Activated naive CD4-positive, alpha-beta T cell treated with anti-CD3 and anti-CD28 coated beads, Interleukin-2, amount 50 U/mL, for 16 hours (primary cell): ENCODE results near the gene DCDC1.

Source experiments
- DNase-seq: peaks from one replicate; pipeline ENCODE4 v3.0.0-alpha.2; 2020

The DCDC1 gene

DNA sequence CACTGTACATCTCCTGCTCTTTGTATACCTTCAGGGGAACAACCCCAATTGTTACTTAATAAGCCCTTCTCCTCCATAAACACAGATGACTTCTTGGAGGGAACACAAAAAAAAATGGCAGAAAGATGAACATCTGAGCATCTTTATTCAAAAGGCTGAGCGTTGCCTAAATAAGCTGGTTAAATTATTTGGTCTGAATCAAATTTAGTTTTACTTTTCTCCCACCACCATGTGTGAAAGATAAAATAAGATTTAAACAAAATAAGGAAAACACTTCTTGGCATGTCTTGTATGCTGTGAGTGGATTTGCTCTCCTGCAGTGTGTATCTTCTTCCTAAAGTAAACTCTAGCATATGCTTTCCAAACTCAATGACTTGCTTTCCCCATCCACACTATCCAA, 137.9 kb downstream of the DCDC1 start:
- DNase-seq: no peak

DNA sequence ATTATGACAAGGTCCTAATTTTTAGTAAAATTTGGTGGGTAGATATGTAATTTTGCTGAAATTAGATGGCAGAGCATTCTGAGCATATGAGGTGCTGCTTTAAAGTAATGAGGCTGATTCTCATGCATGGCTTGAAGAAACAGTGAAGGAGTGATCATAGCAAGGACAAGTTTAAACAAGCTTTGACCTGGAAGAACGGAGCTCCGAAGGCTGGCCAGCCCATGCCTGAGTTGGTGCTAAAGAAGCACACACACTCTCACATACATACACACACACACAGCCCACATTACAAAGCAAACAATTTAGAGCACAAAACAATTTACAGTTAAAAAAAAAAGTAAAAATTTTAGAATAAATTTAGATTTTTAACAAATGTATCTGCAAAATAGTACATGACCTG, 150.7 kb downstream of the DCDC1 start:
- no peak for DNase-seq

DNA sequence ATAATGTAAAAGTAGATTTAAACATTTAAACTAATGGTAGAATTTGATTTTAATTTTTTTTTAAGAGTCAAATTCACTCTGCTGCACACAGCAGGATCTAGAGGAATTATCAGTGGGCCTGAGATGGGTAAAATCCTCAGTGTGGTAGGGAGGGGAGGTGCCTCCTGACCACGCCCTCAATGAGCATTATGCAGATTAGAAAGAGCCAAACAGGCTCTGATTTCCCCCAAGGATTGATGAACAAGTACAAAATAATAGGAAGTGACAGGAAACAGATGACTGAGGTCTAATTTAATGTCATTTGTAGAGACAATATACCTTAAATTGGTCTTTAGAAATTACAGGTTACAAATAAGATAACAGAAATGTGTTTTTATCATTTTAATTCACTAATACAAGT, 155.2 kb downstream of the DCDC1 start:
- no peak for DNase-seq

- DNase-seq: no peak
These were observed 170.2 kb downstream of the DCDC1 start for GRCh38 chr11:31199378-31199777.

GRCh38 chr11:31173926-31174680, 195.4 kb downstream of the DCDC1 start:
- DNase-seq: no peak

- no peak for DNase-seq
These were observed 208.8 kb downstream of the DCDC1 start for GRCh38 chr11:31160504-31161422.

DNA sequence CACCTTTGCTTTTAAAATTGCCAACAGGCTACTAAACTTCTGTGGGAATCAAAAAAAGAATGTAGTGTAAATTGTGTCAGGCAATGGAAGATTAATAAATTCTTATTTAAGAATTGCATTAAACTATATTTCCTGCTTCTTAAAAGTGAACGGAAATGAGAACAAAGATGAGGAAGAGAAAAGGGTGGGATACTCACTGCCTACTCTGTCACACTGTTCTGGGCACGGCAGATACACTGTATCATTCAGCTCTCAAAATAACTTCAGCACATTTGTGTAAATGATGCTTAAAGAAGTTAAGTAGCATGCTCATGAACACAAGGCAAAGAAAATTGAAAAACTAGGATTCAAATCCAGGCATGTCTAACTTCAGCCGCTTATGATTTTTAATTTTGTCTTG, 218.7 kb downstream of the DCDC1 start:
- DNase-seq: no peak

- no peak for DNase-seq
These were observed 219.5 kb downstream of the DCDC1 start for GRCh38 chr11:31150011-31150410.

DNA sequence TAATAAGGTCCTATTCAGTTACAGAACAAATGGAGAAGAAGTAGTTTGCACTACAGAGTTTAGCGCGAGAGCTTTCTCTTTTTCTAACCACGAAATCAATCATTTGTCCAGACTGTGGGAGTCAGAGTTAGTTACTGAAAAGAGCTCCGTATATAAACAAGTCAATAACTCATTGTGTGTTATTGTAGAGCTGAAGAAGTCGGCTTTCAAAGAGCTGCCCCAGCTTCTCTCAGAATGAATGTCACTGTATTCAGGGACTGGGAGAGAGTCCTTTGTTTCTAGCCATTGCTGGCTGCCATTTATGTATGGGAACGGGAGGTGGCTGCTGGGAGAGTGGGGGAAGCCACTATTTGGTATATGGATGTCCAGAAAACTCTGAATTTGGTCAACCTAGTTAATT, 227.8 kb downstream of the DCDC1 start:
- no peak for DNase-seq

DNA sequence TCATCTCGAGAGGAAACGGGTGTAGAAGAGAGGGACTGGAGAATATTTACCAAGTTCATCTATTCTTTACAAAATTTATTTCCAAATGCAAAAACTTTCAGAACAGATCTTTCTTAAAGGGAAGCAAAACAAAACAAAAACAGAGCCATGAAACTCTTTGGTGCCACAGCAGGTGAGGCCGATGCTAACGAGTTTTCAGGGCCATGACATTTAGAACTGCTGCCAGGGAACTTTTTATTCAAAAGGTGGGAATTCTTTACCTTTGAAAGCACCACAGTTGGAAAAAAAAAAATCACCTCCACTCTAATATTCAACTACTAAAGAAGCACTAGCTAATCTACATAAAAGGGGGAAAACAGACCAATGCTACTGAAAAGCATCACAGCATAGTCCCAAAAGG, 230.1 kb downstream of the DCDC1 start:
- DNase-seq: no peak

GRCh38 chr11:31132531-31133421, 236.8 kb downstream of the DCDC1 start:
- DNase-seq: no peak

DNA sequence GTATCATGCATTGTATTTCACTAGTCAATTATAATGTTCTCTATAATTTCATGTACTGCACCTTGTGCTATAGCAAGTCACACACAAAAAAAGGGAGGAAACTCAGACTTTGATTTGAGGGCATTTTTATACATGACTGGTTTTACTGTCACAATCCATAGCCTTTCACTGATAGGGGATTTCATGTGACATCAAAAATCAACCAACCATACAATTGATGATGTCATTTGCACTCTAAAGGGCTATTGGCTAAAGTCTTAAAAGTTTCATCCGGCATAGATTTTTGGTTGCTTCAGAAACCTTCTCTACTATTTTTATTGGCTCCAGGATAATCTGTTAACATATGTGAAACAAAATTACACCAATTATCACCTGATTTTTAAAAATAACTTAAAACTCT, 237.8 kb downstream of the DCDC1 start:
- no peak for DNase-seq

GRCh38 chr11:31127290-31127689, 242.2 kb downstream of the DCDC1 start:
- no peak for DNase-seq

- DNase-seq: no peak
These were observed 249.1 kb downstream of the DCDC1 start for GRCh38 chr11:31120428-31120827.

GRCh38 chr11:31118566-31118965, 251.0 kb downstream of the DCDC1 start:
- DNase-seq: no peak

GRCh38 chr11:31117038-31117437, 252.5 kb downstream of the DCDC1 start:
- DNase-seq: no peak

GRCh38 chr11:31114442-31114841, 255.1 kb downstream of the DCDC1 start:
- DNase-seq: no peak

DNA sequence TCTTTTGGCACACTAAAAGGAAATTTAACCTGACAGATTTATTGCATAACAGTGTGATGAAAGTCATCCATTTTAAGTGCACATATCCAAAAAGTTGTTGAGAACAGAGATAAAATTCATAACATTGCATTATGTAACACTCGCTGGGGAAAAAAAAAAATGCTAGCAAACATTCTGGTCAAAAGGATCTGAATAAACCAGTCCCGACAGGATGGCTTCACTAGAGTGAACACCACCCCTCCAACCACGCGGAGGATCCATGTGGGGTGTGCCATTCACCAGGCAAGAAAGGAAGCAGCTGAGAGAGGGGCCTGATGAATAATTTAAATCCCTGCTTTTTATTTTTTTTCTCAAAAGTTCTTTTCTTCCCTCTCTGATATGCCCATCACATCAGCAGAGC, 258.7 kb downstream of the DCDC1 start:
- no peak for DNase-seq

DNA sequence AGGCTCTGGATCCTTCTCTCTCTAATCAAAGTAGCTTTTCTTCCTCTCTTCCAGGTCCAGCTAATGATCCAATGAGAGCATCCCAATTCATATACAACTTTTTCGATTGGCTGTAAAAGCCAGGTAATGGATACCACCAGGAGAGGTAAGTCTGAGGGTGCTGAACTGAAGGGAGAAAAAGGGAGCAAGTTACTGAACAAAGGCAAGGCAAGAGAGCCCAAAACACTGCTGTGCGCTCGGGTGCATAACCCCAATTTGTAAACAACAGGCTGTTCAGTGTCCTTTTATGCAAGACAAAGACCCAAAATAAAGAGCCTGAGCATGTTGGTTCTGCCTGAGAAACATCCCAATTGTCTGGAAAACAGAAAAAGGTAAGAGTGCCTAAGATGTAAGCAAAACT, 260.1 kb downstream of the DCDC1 start:
- DNase-seq: no peak

DNA sequence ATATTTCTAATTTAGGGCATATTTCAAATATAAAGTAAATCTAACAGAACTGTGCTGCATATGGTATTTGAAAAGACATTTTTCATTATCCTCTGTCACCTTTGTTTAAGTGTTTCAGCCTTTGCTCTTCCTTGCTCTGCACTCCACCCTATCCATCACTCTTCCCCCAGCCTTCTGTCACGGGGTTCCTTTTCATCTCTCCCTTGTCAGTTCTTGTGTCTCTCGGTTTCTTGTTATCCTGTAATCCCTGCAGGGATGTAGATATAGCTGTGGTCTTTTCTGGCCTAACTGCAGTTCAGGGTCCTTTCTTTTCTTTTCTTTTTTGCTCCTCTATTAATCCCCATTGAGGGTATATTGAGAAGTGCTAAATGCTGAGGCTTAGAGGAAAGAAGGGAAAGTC, 261.9 kb downstream of the DCDC1 start:
- DNase-seq: no peak

- DNase-seq: peak; percentile 30
These were observed 262.5 kb downstream of the DCDC1 start for GRCh38 chr11:31106968-31107576.

- DNase-seq: no peak
These were observed 263.2 kb downstream of the DCDC1 start for GRCh38 chr11:31106326-31106725.

DNA sequence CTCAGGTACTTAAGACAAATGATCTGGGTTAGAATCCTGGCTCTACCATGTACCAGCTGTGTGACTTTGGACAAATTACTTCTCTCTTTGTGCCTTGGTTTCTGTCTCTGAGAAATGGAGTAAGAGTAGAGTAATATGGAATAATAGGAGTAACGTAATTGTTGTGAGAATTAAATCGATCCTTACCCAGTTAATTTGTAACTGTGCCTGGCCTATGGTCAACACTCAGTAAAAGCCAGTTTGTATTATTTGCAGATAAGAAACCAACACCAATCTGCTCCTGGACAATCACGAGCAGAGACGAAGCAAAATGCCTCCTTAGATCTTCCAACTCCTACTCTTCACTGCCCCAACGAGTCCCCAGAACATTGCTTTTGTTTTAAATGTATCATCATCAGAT, 266.7 kb downstream of the DCDC1 start:
- no peak for DNase-seq
